MCF 10A (cell line): Measurements from ENCODE around the gene PAQR4. TPM values are rescaled to one million over a fixed set of nuclear protein-coding genes. Genes with fewer than 3 reads are reported as not detected.

Experiments
- BruUV-seq: library from RNA; stranded (reverse); fragments of 400-500 nt; replicated peaks from 2 replicates; lab custom pipeline; 2021; lab: Mats Ljungman, UMichigan
- CTCF ChIA-PET: fragments of 300-600 bp; sonication (Branson Sonifier 250); formaldehyde crosslinking; extraction: SDS; loops from one replicate; lab custom pipeline; 2021; ENCODE audit warnings: antibody characterized with exemption, inconsistent platforms; lab: Yijun Ruan, JAX
- POLR2A ChIA-PET: fragments of 300-600, 350-650 bp; sonication (Branson Sonifier 250); formaldehyde crosslinking; extraction: SDS; loops from one replicate; lab custom pipeline; 2020; ENCODE audit warnings: antibody characterized with exemption, inconsistent platforms; lab: Yijun Ruan, JAX
- DNase-seq: peaks from one replicate; pipeline ENCODE4 v3.0.0-alpha.2; 2018; ENCODE audit not compliant: unreplicated experiment
- H3K27ac Mint-ChIP-seq: one replicate; pipeline ENCODE4 v1.8.0; 2022; ENCODE audit warnings: mild to moderate bottlenecking, low read depth, mixed read lengths; ENCODE audit not compliant: unreplicated experiment
- H3K27me3 Mint-ChIP-seq: one replicate; pipeline ENCODE4 v1.8.0; 2022; ENCODE audit warnings: mixed read lengths; ENCODE audit not compliant: insufficient read depth, unreplicated experiment
- H3K36me3 Mint-ChIP-seq: one replicate; pipeline ENCODE4 v1.8.0; 2022; ENCODE audit warnings: mild to moderate bottlenecking, moderate library complexity, mixed read lengths; ENCODE audit not compliant: insufficient read depth, unreplicated experiment
- H3K4me1 Mint-ChIP-seq: one replicate; pipeline ENCODE4 v1.8.0; 2022; ENCODE audit warnings: mixed read lengths; ENCODE audit not compliant: insufficient read depth, unreplicated experiment
- H3K4me3 Mint-ChIP-seq: one replicate; pipeline ENCODE4 v1.8.0; 2022; ENCODE audit warnings: mild to moderate bottlenecking, moderate library complexity, mixed read lengths; ENCODE audit not compliant: unreplicated experiment
- H3K9me3 Mint-ChIP-seq: one replicate; pipeline ENCODE4 v1.8.0; 2022; ENCODE audit warnings: mixed read lengths; ENCODE audit not compliant: unreplicated experiment
- intact Hi-C: fragments of 100-400 bp; cut with micrococcal nuclease; formaldehyde crosslinking; loops from 2 replicates; pipeline ENCODE4 v1.14.1; 2022
- total RNA-seq: library from RNA; stranded (reverse); gene quantifications from 2 replicates; pipeline ENCODE4 v1.2.3, GENCODE V29; 2022
- TF ChIP-seq, protein P1 (sequence below): fragments of 200-600 bp; IDR thresholded peaks from one replicate; pipeline ENCODE4 v1.8.0; 2022; ENCODE audit warnings: antibody characterized with exemption, mild to moderate bottlenecking; ENCODE audit not compliant: unreplicated experiment

Gene PAQR4
- total RNA-seq, 1 experiment from 2014 or later = 7.9 TPM

DNA sequence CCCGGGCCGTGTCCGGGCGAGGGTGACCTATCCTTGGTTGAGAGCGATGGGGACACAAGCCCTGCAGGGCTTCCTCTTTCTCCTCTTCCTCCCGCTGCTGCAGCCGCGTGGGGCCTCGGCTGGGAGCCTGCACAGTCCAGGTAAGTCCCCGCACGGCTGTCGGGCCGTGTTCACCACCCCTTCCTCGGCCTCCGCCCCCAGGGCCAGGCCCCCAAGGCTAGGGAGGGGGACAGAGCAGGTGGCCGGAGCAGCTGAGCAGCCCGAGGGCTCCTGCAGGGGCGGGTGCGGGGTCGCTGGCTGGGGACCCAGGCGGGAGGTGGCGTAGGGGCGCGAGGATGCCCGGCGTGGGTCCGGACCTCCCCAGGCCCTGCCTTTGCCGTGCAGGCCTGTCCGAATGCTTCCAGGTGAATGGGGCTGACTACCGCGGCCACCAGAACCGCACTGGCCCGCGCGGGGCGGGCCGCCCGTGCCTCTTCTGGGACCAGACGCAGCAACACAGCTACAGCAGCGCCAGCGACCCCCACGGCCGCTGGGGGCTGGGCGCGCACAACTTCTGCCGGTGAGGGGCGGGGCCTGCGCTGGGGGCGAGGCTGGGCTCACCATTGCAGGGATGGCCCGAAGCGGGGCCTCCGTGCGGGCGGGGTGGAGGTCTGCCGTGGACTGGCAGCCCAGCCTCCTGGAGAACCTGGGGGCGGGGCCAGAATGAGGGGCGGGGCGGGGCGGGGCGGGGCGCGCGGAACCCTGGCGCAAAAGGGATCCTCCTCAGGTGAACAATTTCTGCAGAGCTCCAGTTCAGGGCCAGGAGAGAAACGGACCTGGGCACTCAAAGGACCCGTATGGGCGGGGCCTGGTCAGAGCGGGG, 4.4 kb upstream of the PAQR4 start:
- TF ChIP-seq, protein P1, sequence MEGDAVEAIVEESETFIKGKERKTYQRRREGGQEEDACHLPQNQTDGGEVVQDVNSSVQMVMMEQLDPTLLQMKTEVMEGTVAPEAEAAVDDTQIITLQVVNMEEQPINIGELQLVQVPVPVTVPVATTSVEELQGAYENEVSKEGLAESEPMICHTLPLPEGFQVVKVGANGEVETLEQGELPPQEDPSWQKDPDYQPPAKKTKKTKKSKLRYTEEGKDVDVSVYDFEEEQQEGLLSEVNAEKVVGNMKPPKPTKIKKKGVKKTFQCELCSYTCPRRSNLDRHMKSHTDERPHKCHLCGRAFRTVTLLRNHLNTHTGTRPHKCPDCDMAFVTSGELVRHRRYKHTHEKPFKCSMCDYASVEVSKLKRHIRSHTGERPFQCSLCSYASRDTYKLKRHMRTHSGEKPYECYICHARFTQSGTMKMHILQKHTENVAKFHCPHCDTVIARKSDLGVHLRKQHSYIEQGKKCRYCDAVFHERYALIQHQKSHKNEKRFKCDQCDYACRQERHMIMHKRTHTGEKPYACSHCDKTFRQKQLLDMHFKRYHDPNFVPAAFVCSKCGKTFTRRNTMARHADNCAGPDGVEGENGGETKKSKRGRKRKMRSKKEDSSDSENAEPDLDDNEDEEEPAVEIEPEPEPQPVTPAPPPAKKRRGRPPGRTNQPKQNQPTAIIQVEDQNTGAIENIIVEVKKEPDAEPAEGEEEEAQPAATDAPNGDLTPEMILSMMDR = no peak
- H3K27ac Mint-ChIP-seq = no peak overlapping the region
- peak overlapping the region; percentile 77 for H3K4me3 Mint-ChIP-seq
- no peaks in the 10 kb centered on the region for H3K9me3 Mint-ChIP-seq
- POLR2A ChIA-PET = interaction anchor here (1.0 to 1.6 kb wide), 3 partner anchors 15 to 282 kb away, joined by 3 to 5 read pairs (median 3); partner anchors contain the start of genes KCTD5 and PKMYT1
- no peaks in the 10 kb centered on the region for H3K36me3 Mint-ChIP-seq
- no peaks in the 10 kb centered on the region for H3K27me3 Mint-ChIP-seq
- H3K4me1 Mint-ChIP-seq = no peaks in the 10 kb centered on the region
- intact Hi-C loops = no loop called here
- CTCF ChIA-PET = interaction anchor here (0.6 kb wide), 2 partner anchors 256 to 964 kb away, joined by 3 to 4 read pairs; no protein-coding TSS in a partner anchor
- no TSS peak for BruUV-seq
- peak; percentile 69 for DNase-seq

- POLR2A ChIA-PET = no interaction called here
- DNase-seq = no peak
- CTCF ChIA-PET = no interaction called here
- TF ChIP-seq, protein P1 = no peak
- Mint-ChIP-seq H3K4me1 (peaks cover 5% of the 10 kb centered on the region), H3K9me3 (no peaks in the 10 kb centered on the region), H3K4me3 (no peak overlapping the region), H3K27ac (no peak overlapping the region), H3K36me3 (no peaks in the 10 kb centered on the region), H3K27me3 (no peaks in the 10 kb centered on the region)
- intact Hi-C loops = no loop called here
- BruUV-seq = no TSS peak
Measured at GRCh38 chr16:2966043-2966807, 2.9 kb upstream of the PAQR4 start.

- intact Hi-C loops = no loop called here
- no TSS peak for BruUV-seq
- no peak overlapping the region for H3K27ac Mint-ChIP-seq
- H3K9me3 Mint-ChIP-seq = no peaks in the 10 kb centered on the region
- peaks cover 5% of the 10 kb centered on the region for H3K4me1 Mint-ChIP-seq
- ChIA-PET POLR2A (no interaction called here), CTCF (no interaction called here)
- no peak for DNase-seq
- H3K27me3 Mint-ChIP-seq = no peaks in the 10 kb centered on the region
- no peak overlapping the region for H3K4me3 Mint-ChIP-seq
- H3K36me3 Mint-ChIP-seq = no peaks in the 10 kb centered on the region
- TF ChIP-seq, protein P1 = no peak
Measured at GRCh38 chr16:2966808-2967191, 2.3 kb upstream of the PAQR4 start.

- TF ChIP-seq, protein P1 = no peak
- POLR2A ChIA-PET = interaction anchor here (0.6 kb wide), 2 partner anchors 12 to 214 kb away, joined by 3 read pairs; no protein-coding TSS in a partner anchor
- no peak for DNase-seq
- CTCF ChIA-PET = no interaction called here
- Mint-ChIP-seq H3K27ac (no peak overlapping the region), H3K27me3 (no peaks in the 10 kb centered on the region), H3K9me3 (no peaks in the 10 kb centered on the region), H3K36me3 (no peaks in the 10 kb centered on the region), H3K4me1 (peaks cover 5% of the 10 kb centered on the region), H3K4me3 (no peak overlapping the region)
- intact Hi-C loops = no loop called here
- BruUV-seq = no TSS peak
Measured at GRCh38 chr16:2967211-2967631, 1.9 kb upstream of the PAQR4 start.
